GM12892 (cell line): ENCODE results near the gene NKX1-1.

Experiments used
- POLR2A ChIP-seq: IDR thresholded peaks from 2 replicates; pipeline ENCODE4 v1.6.1; 2011; ENCODE audit warnings: low read depth, low read length, control low read depth
- POLR2AphosphoS5 ChIP-seq: IDR thresholded peaks from 2 replicates; pipeline ENCODE4 v1.6.1; 2011; ENCODE audit warnings: low read depth, low read length, control low read depth

GRCh38 chr4:1451106-1451751 is 45.0 kb upstream of the NKX1-1 start:
- TF ChIP-seq POLR2AphosphoS5 (no peak), POLR2A (no peak)
